Gastroesophageal sphincter (tissue), 4 donors: ENCODE measurements around the gene ARHGAP22. TPM values are rescaled to one million over a fixed set of nuclear protein-coding genes. Genes with fewer than 3 reads are reported as not detected.

Experiments used
- ATAC-seq: fragments of 150-250 bp; one replicate; pipeline ENCODE4 v1.9.1; 2016; ENCODE audit warnings: mild to moderate bottlenecking, moderate library complexity
- H3K27ac ChIP-seq, 4 donors: fragments of 200-600 bp; sonication (generic) in 3 of 4; 1 replicate in 3 of 4; 2 replicates in 1 of 4; pipeline ENCODE4 v1.5.1; 2016 to 2019
- H3K27me3 ChIP-seq: fragments of 200-600 bp; sonication (generic); one replicate; pipeline ENCODE4 v1.5.1; 2019
- H3K36me3 ChIP-seq, 2 donors: fragments of 200-600 bp; sonication (generic); one replicate each; pipeline ENCODE4 v1.5.1; 2019; ENCODE audit warnings: control low read depth in 1 of 2
- H3K4me1 ChIP-seq, 3 donors: fragments of 200-600 bp; sonication (generic); 1 replicate in 2 of 3; 2 replicates in 1 of 3; pipeline ENCODE4 v1.5.1; 2016 to 2019; ENCODE audit warnings: control low read depth in 2 of 3
- H3K4me3 ChIP-seq, 2 donors: fragments of 200-600 bp; sonication (generic); one replicate each; pipeline ENCODE4 v1.5.1; 2019; ENCODE audit warnings: mild to moderate bottlenecking in 1 of 2, moderate library complexity in 1 of 2
- H3K9me3 ChIP-seq, 3 donors: fragments of 200-600 bp; sonication (generic); one replicate each; pipeline ENCODE4 v1.5.1; 2017 to 2019; ENCODE audit warnings: control low read depth in 2 of 3
- EP300 ChIP-seq: sonication (generic); formaldehyde crosslinking; IDR thresholded peaks from one replicate; pipeline ENCODE4 v1.6.1; 2017; ENCODE audit warnings: antibody characterized with exemption, mild to moderate bottlenecking
- POLR2A ChIP-seq, 2 donors: fragments of 450-650 bp; IDR thresholded peaks; one replicate each; pipeline ENCODE4 v1.6.1; 2017; ENCODE audit warnings: antibody characterized with exemption in 2 of 2, mild to moderate bottlenecking in 2 of 2, moderate library complexity in 1 of 2
- POLR2AphosphoS5 ChIP-seq: sonication (generic); formaldehyde crosslinking; IDR thresholded peaks from one replicate; pipeline ENCODE4 v1.6.1; 2017; ENCODE audit warnings: antibody characterized with exemption
- WGBS, 2 donors: methylation state at CpG; one replicate each; pipeline ENCODE4 v1.1.5; 2018; ENCODE audit warnings: low coverage in 1 of 2; 5-methylcytosine and 5-hydroxymethylcytosine counted together
- total RNA-seq, 4 donors: library from RNA; depleted of rRNA; stranded (reverse); fragments of >200 nt; gene quantifications; one replicate each; pipeline ENCODE4 v1.1.0, GENCODE V29; 2016
- TF ChIP-seq, protein P1 (sequence below), 4 experiments: fragments of 200-600 bp in 2 of 4; fragments of 450-650 bp in 2 of 4; sonication (generic) in 1 of 4; IDR thresholded peaks; one replicate each; pipeline ENCODE4 v1.5.1; 2017 to 2019; ENCODE audit warnings: antibody characterized with exemption in 4 of 4, mild to moderate bottlenecking in 2 of 4, moderate library complexity in 2 of 4

ARHGAP22 gene
- total RNA-seq, 4 donors from 2014 or later: 4.2 to 5.8 (median 5.1) TPM

DNA sequence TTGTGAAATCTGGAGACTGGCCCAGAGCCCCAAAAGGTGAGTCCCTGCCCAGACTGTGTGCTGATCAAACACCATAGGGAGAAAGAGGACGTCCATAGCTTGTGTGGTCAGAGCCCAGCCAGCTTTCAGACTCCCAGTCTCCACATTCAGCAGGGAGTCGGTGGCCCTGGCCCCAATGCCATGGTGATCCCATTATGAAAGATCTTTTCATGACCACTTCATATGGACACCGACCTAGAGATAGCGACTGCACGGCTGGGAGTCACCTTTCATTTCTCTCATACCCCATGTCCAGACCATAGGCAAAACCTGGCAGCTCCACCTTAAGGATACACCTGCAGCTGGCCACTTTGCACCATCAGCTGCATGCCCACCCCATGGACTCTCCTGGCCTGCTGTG lies 126.4 kb downstream of the ARHGAP22 start:
- Histone ChIP-seq H3K4me3 (no peak overlapping the region), H3K4me1 (no peaks in the 10 kb centered on the region), H3K27ac (no peak overlapping the region), H3K9me3 (peaks cover 0 to 3% (median 0%) of the 10 kb centered on the region in 3 donors), H3K27me3 (no peaks in the 10 kb centered on the region), H3K36me3 (no peaks in the 10 kb centered on the region)
- 89 to 94% methylated on average over 3 to 4 of the region's 5 CpGs for WGBS, 2 donors
- no peak for TF ChIP-seq POLR2AphosphoS5
- ATAC-seq: no peak

DNA sequence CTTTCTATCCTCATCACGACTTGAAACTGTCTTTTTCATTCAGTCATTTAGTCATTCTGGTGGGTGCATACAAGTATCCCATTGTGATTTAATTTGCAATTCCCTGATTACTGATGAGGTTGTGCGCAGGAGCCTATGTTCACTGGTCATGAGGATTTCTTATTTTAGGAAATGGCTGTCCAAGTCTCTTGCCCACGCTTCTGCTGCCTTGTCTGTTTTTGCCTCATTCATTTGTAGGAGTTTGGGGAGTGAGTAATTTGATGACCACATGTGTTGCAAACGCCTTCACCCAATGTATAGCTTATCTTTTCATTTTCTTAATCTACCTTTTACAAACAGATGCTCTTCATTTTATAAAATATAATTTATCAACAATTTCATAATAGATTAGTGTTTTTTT lies 127.3 kb downstream of the ARHGAP22 start:
- H3K27me3 ChIP-seq: no peaks in the 10 kb centered on the region
- no peaks in the 10 kb centered on the region for H3K4me1 ChIP-seq
- 92% methylated on average over 3 to 4 of the region's 4 CpGs for WGBS, 2 donors
- peaks cover 0 to 8% (median 0%) of the 10 kb centered on the region in 3 donors for H3K9me3 ChIP-seq
- TF ChIP-seq EP300 (no peak), POLR2AphosphoS5 (no peak), POLR2A (IDR thresholded peaks at IDR 0.05) (no peak)
- TF ChIP-seq, protein P1, sequence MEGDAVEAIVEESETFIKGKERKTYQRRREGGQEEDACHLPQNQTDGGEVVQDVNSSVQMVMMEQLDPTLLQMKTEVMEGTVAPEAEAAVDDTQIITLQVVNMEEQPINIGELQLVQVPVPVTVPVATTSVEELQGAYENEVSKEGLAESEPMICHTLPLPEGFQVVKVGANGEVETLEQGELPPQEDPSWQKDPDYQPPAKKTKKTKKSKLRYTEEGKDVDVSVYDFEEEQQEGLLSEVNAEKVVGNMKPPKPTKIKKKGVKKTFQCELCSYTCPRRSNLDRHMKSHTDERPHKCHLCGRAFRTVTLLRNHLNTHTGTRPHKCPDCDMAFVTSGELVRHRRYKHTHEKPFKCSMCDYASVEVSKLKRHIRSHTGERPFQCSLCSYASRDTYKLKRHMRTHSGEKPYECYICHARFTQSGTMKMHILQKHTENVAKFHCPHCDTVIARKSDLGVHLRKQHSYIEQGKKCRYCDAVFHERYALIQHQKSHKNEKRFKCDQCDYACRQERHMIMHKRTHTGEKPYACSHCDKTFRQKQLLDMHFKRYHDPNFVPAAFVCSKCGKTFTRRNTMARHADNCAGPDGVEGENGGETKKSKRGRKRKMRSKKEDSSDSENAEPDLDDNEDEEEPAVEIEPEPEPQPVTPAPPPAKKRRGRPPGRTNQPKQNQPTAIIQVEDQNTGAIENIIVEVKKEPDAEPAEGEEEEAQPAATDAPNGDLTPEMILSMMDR (IDR thresholded peaks at IDR 0.05): no peak
- H3K4me3 ChIP-seq: no peak overlapping the region
- no peak overlapping the region for H3K27ac ChIP-seq
- ATAC-seq: no peak
- no peaks in the 10 kb centered on the region for H3K36me3 ChIP-seq

DNA sequence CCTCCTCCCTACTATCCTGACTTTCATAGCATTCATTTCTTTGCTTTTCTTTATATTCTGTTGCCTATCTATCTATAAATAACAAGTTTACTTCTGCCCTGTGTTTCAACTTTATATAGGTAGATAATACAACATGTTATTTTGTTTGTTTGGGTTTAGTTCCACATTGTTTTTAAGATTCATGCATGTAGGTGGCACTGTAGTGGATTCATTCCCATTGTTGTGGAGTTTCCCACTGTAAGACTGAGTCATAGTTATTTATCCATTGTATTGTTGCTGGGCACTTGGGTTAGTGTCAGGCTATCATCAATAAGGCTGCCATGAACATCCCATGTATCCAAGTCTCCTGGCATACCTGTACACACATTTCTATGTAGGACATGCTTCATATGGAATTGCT lies 127.7 kb downstream of the ARHGAP22 start:
- no peak for ATAC-seq
- no peaks in the 10 kb centered on the region for H3K27me3 ChIP-seq
- H3K36me3 ChIP-seq: no peaks in the 10 kb centered on the region
- TF ChIP-seq POLR2A (IDR thresholded peaks at IDR 0.05) (no peak), POLR2AphosphoS5 (no peak), EP300 (no peak)
- TF ChIP-seq, protein P1 (IDR thresholded peaks at IDR 0.05): no peak
- H3K4me1 ChIP-seq: no peaks in the 10 kb centered on the region
- H3K4me3 ChIP-seq: no peak overlapping the region
- H3K9me3 ChIP-seq: peaks cover 0 to 8% (median 0%) of the 10 kb centered on the region in 3 donors
- no peak overlapping the region for H3K27ac ChIP-seq

DNA sequence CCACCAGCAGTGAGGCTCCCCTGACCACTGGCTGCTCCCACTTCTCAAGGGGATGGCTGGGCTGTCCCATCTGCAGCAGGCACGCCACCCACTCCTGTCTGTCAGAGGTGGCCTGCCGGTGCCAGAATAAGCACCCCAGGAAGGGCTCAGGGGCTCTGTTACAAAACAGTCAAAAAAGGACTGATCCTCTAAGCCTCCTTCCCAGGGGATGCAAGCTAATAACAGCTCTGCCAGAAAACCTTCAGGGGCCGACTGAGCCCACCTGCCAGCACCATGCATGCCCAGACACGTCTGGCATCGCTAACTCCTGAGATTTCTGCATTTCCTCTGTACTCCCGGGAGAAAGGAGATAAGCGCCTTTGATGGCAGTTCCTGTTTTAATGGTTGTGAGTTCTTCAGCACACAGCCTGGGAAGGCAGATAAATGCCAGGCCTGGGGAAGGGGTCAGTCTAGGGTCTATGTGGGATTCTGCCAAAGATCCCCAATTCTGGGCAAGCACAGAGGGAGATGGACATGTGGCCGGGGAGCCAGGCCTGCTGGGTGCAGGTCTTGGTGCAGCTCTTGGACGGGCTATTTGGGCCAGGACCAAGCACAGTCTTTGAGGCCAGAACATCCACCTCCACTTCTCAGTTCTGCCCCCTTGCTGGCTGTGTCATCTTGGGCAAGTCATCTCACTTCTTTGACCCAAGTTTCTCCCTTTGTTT lies 128.4 kb downstream of the ARHGAP22 start:
- no peaks in the 10 kb centered on the region for H3K27me3 ChIP-seq
- WGBS, 2 donors: 73% methylated on average over 6 of the region's 9 CpGs; no CpG with 5 or more reads in 1 of the 2 donors
- no peak for ATAC-seq

DNA sequence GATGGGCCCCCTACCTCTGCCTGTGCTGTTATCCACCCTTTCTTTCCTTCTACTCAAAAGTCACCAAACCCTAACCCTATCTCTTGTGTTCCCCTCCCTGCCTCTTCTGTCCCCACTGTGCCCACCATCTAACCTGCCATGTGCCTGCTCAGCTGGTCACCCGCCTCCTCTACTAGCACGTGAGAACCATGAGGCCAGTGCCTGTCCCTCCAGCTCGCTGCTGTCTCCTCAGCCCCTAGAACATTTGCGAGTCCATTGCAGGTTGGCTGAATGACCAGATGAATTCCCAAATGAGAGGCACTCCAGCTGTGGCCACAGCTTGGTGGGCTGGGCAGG lies 129.0 kb downstream of the ARHGAP22 start:
- Histone ChIP-seq H3K27me3 (peaks cover 3% of the 10 kb centered on the region), H3K4me1 (no peaks in the 10 kb centered on the region), H3K4me3 (no peak overlapping the region), H3K27ac (no peak overlapping the region), H3K9me3 (peaks cover 0 to 8% (median 0%) of the 10 kb centered on the region in 3 donors), H3K36me3 (no peaks in the 10 kb centered on the region)
- TF ChIP-seq POLR2A (IDR thresholded peaks at IDR 0.05) (no peak), POLR2AphosphoS5 (no peak), EP300 (no peak)
- TF ChIP-seq, protein P1 (IDR thresholded peaks at IDR 0.05): no peak
- ATAC-seq: no peak
- no CpG with 5 or more reads among the region's 4 CpGs for WGBS, 2 donors

More for the DNA sequence above, 128.4 kb downstream of the ARHGAP22 start:
- Histone ChIP-seq H3K4me3 (no peak overlapping the region), H3K9me3 (peaks cover 0 to 8% (median 0%) of the 10 kb centered on the region in 3 donors), H3K4me1 (no peaks in the 10 kb centered on the region), H3K27ac (no peak overlapping the region), H3K36me3 (no peaks in the 10 kb centered on the region)
- TF ChIP-seq, protein P1 (IDR thresholded peaks at IDR 0.05): no peak
- no peak for TF ChIP-seq EP300
- no peak for TF ChIP-seq POLR2A (IDR thresholded peaks at IDR 0.05)
- no peak for TF ChIP-seq POLR2AphosphoS5
